Non-pigmented ciliary epithelial cell (primary cell): ENCODE data around the gene SPEG.
A peak's percentile ranks its signal among the peaks of the same experiment; 100 is the strongest.

Experiments used
- DNase-seq: peaks from one replicate; pipeline ENCODE4 v3.0.0-alpha.2; 2010; ENCODE audit warnings: low read depth

SPEG gene

GRCh38 chr2:219443697-219444023, 9.0 kb downstream of the SPEG start:
- no peak for DNase-seq

GRCh38 chr2:219444566-219445091, 10.0 kb downstream of the SPEG start:
- no peak for DNase-seq

GRCh38 chr2:219445220-219445640, 10.6 kb downstream of the SPEG start:
- no peak for DNase-seq

GRCh38 chr2:219446101-219446504, 11.5 kb downstream of the SPEG start:
- DNase-seq = no peak

- DNase-seq = no peak
Measured at GRCh38 chr2:219446689-219447088, 12.0 kb downstream of the SPEG start.

- DNase-seq = no peak
Measured at GRCh38 chr2:219447242-219448098, 12.8 kb downstream of the SPEG start.

- DNase-seq = no peak
Measured at GRCh38 chr2:219448099-219448775, 13.6 kb downstream of the SPEG start.

- no peak for DNase-seq
Measured at GRCh38 chr2:219448776-219449341, 14.2 kb downstream of the SPEG start.

GRCh38 chr2:219449609-219450008, 15.0 kb downstream of the SPEG start:
- no peak for DNase-seq

GRCh38 chr2:219451661-219452360, 17.2 kb downstream of the SPEG start:
- DNase-seq = no peak

- peak; percentile 74 for DNase-seq
Measured at GRCh38 chr2:219452361-219453317, 18.0 kb downstream of the SPEG start.

- no peak for DNase-seq
Measured at GRCh38 chr2:219453671-219454590, 19.3 kb downstream of the SPEG start.

GRCh38 chr2:219455581-219455980, 20.9 kb downstream of the SPEG start:
- no peak for DNase-seq

GRCh38 chr2:219457784-219458369, 23.2 kb downstream of the SPEG start:
- no peak for DNase-seq

- DNase-seq = no peak
Measured at GRCh38 chr2:219458996-219459395, 24.4 kb downstream of the SPEG start.

GRCh38 chr2:219459460-219460311, 25.0 kb downstream of the SPEG start:
- no peak for DNase-seq

GRCh38 chr2:219460424-219460926, 25.8 kb downstream of the SPEG start:
- DNase-seq = no peak

GRCh38 chr2:219461047-219461514, 26.4 kb downstream of the SPEG start:
- DNase-seq = no peak
